Activated naive CD8-positive, alpha-beta T cell treated with anti-CD3 and anti-CD28 coated beads, Interleukin-2, amount 10 ng/mL, durations not matched to agents 7 days and 5 days (primary cell): ENCODE measurements around the gene TINCR. TPM values are rescaled to one million over a fixed set of nuclear protein-coding genes. Genes with fewer than 3 reads are reported as not detected.

Experiments used
- ATAC-seq: fragments of 150-1000 bp; cut with Tn5 transposase; one replicate; pipeline ENCODE4 v1.10.0; 2021; ENCODE audit warnings: low read depth, moderate library complexity
- POLR2A ChIA-PET: fragments of 350-600 bp; sonication (Branson Sonifier 250); formaldehyde crosslinking; loops from one replicate; lab custom pipeline; 2021; ENCODE audit warnings: antibody characterized with exemption; lab: Charles Lee
- DNase-seq: peaks from one replicate; pipeline ENCODE4 v3.0.0; 2021
- H3K27ac Mint-ChIP-seq: one replicate; pipeline ENCODE4 v1.8.0; 2022; ENCODE audit warnings: mild to moderate bottlenecking, mixed read lengths
- H3K27me3 Mint-ChIP-seq: one replicate; pipeline ENCODE4 v1.8.0; 2022; ENCODE audit warnings: mild to moderate bottlenecking, moderate library complexity, mixed read lengths
- H3K36me3 Mint-ChIP-seq: one replicate; pipeline ENCODE4 v1.8.0; 2021; ENCODE audit warnings: mild to moderate bottlenecking, mixed read lengths
- H3K4me1 Mint-ChIP-seq: one replicate; pipeline ENCODE4 v1.8.0; 2021; ENCODE audit warnings: mixed read lengths
- H3K4me3 Mint-ChIP-seq: one replicate; pipeline ENCODE4 v1.8.0; 2022; ENCODE audit warnings: mild to moderate bottlenecking, moderate library complexity, mixed read lengths
- H3K9me3 Mint-ChIP-seq: one replicate; pipeline ENCODE4 v1.8.0; 2021; ENCODE audit warnings: mixed read lengths
- total RNA-seq, 2 experiments: library from RNA; stranded (reverse); gene quantifications; one replicate each; pipeline ENCODE4 v1.2.3, GENCODE V29; 2021

TINCR gene
- total RNA-seq, 2 experiments from 2014 or later = 0.99 to 1.00 TPM

DNA sequence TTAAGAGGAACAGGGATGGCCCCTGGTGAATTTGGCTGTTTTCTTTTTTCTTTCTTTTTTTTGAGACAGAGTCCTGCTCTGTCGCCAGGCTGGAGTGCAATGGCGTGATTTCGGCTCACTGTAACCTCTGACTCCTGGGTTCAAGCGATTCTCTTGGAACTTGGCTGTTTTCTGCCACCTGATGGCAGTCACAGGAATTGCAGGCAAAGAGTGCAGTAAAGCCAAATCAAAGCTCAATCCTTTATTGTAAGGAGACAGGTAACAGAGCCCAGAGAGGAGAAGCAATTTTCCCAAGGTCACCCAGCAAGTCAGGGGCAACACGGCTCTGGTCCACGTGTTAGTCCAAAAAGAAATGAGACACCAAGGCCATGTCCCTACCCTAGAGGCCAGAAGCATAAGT lies 6.2 kb downstream of the TINCR start:
- no peak for DNase-seq
- POLR2A ChIA-PET = no interaction called here
- Mint-ChIP-seq H3K36me3 (no peaks in the 10 kb centered on the region), H3K4me3 (no peak overlapping the region), H3K4me1 (no peaks in the 10 kb centered on the region), H3K27ac (no peak overlapping the region), H3K27me3 (peaks cover 4% of the 10 kb centered on the region), H3K9me3 (peaks cover 5% of the 10 kb centered on the region)
- ATAC-seq = no peak

DNA sequence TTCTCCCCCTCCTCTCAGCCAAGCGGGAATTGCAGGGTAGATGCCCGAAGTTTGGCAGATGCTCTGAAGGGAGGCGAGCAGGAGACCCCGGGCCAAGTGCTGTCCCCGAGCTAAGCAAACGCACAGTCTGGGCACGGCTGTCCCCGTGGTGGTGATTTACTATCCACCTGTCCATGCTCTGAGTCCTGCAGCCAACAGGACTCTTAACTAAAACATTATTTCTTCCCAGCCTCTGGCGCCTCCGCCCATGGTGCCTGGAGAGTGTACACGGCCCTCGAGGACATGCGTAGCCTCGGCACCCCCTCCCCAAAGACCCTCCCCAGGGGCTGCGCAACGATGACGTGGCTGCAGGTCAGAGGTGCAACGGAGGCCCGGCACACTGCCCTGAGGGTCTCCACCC lies 7.6 kb downstream of the TINCR start:
- POLR2A ChIA-PET = no interaction called here

DNA sequence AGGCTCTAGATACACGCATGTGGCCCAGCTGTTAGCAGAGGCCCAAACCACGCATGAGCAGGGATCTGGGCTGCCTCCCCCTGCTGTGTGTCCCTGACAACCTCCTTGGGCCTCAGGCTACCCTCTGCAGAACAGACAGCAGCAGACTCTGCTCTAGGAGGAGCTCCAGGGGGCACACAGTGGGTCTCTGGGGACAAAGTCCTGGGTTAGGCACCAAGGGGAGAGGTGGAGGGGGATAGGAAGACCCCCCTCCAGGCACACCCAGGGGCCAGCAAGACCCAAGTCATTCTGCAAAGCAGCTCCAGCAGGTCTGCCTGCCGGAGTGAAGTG lies 8.0 kb downstream of the TINCR start:
- DNase-seq = no peak
- no peaks in the 10 kb centered on the region for H3K36me3 Mint-ChIP-seq
- H3K27ac Mint-ChIP-seq = no peak overlapping the region
- H3K4me1 Mint-ChIP-seq = no peaks in the 10 kb centered on the region
- no peak overlapping the region for H3K4me3 Mint-ChIP-seq
- ATAC-seq = no peak
- H3K9me3 Mint-ChIP-seq = peaks cover 5% of the 10 kb centered on the region
- peaks cover 4% of the 10 kb centered on the region for H3K27me3 Mint-ChIP-seq
- POLR2A ChIA-PET = no interaction called here

More for the DNA sequence above, 7.6 kb downstream of the TINCR start:
- Mint-ChIP-seq H3K27ac (no peak overlapping the region), H3K4me3 (no peak overlapping the region), H3K9me3 (peaks cover 5% of the 10 kb centered on the region), H3K27me3 (peaks cover 4% of the 10 kb centered on the region), H3K4me1 (no peaks in the 10 kb centered on the region), H3K36me3 (no peaks in the 10 kb centered on the region)
- ATAC-seq (no peak), DNase-seq (no peak)

DNA sequence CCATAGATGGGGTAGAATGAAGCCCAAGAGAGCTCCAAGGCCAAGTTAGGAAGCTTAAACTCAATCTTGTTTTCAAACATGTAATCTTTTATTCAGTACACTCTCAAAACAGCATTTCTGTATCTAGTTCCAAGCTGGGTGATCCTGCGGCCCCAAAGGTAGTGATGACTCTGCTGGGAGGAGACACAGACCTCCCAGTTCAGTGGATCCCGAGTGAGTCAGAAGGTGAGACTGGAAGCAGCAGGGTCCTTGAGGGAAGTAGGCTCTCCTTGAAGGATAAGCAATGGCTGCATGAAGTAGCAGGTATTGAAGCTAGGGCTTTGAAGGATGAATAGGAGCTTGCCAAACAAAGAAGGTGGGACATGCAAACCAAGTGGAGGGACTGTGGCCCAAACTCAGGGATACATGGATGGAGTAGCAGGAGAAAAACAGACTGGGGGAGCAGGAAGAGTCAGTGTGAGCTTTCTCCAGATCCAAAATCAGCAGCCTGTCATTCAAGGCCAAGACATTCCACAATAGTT lies 9.6 kb downstream of the TINCR start:
- peaks cover 5% of the 10 kb centered on the region for H3K9me3 Mint-ChIP-seq
- ATAC-seq = no peak
- DNase-seq = no peak
- no peaks in the 10 kb centered on the region for H3K4me1 Mint-ChIP-seq
- POLR2A ChIA-PET = no interaction called here
- H3K4me3 Mint-ChIP-seq = no peak overlapping the region
- H3K36me3 Mint-ChIP-seq = no peaks in the 10 kb centered on the region
- H3K27me3 Mint-ChIP-seq = peaks cover 4% of the 10 kb centered on the region
- no peak overlapping the region for H3K27ac Mint-ChIP-seq

DNA sequence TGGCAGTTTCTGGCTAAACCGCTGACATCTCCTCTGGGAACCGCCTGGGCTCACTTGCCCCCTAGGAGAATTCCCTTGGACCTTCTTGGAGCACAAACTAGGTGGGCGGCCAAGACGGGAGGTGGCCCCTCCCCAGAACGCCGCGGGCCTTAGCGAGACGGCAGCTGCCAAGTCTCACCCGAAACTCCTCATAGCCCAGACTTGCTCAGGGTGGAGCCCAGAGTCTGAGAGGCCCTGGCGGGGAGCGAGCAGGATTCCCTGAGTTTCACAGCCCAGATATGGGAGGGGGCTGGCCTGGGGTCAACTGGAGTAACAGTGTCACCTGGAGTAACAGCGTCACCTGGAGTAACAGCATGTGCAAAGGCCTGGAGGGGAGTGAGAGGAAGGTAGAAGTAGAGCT lies 10.1 kb downstream of the TINCR start:
- no peaks in the 10 kb centered on the region for H3K4me1 Mint-ChIP-seq
- H3K27ac Mint-ChIP-seq = no peak overlapping the region
- H3K4me3 Mint-ChIP-seq = no peak overlapping the region
- no peak for DNase-seq
- peaks cover 2% of the 10 kb centered on the region for H3K27me3 Mint-ChIP-seq
- POLR2A ChIA-PET = no interaction called here
- no peaks in the 10 kb centered on the region for H3K36me3 Mint-ChIP-seq
- peaks cover 5% of the 10 kb centered on the region for H3K9me3 Mint-ChIP-seq
- no peak for ATAC-seq

DNA sequence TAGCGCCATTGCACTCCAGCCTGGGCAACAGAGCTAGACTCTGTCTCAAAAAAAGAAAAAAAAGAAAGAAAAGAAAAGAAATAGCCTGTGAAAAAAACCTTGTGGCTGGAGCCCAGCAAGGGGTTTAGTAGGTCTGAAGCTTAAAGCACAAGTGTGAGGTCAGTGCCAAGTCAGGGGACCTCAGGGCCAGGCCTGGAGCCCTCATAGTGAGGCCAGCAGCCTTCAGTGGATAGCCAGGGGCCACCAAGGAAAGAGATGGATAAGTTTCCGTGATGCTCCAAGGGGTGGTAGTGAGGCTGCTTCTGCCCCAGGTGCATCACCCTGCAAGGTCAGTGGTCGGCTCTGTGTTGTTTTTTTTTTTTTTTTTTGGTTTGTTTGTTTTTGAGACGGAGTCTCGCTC lies 12.9 kb downstream of the TINCR start:
- no peaks in the 10 kb centered on the region for H3K9me3 Mint-ChIP-seq
- no peak for DNase-seq
- ATAC-seq = no peak
- no peaks in the 10 kb centered on the region for H3K36me3 Mint-ChIP-seq
- H3K27ac Mint-ChIP-seq = no peak overlapping the region
- H3K4me3 Mint-ChIP-seq = no peak overlapping the region
- peaks cover 8% of the 10 kb centered on the region for H3K27me3 Mint-ChIP-seq
- POLR2A ChIA-PET = no interaction called here
- no peaks in the 10 kb centered on the region for H3K4me1 Mint-ChIP-seq

DNA sequence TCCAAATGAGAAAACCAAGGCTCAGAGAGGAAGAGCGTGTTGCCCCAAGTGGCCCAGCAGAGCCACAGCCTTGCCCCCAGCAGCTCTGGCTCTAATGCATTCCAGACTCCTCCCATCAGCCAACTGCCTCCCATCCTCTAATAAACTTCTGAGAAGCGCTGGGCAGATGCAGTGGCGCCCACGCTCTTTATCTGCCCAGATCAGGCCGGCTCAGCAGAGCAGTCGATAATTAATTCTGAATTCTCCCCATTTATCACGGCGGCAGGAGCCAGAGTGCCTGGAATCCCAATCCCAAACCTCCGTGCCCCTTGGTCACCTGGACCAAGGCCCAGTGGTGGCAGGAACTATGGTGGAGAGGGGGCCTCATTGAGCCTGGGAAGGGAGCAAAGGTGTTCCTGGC lies 13.9 kb downstream of the TINCR start:
- POLR2A ChIA-PET = no interaction called here
- H3K27me3 Mint-ChIP-seq = peaks cover 8% of the 10 kb centered on the region
- H3K36me3 Mint-ChIP-seq = no peaks in the 10 kb centered on the region

DNA sequence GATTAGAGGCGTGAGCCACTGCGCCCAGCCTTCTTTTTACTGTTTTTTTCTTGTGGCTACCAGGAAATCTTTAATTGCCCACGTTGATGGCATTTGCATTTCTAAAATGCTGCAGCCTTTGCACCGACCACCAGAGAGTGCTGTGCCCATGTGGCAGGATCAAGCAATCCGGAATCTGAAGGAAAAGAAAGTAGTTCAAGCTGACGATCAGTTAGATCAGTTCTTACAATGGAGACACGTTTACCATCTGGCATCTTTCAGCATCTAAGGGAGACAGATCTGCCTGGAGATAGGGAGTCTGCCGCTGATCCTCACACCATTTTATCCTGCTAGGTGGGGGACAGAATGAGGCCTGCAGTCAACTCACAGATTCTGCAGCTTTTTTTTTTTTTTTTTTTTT lies 19.9 kb downstream of the TINCR start:
- Mint-ChIP-seq H3K4me3 (peak overlapping the region; percentile 53), H3K4me1 (peaks cover 3% of the 10 kb centered on the region), H3K9me3 (no peaks in the 10 kb centered on the region), H3K27ac (no peak overlapping the region), H3K27me3 (peaks cover 8% of the 10 kb centered on the region), H3K36me3 (no peaks in the 10 kb centered on the region)
- DNase-seq (no peak), ATAC-seq (peak; percentile 56)
- POLR2A ChIA-PET = interaction anchor here (0.7 to 1.0 kb wide), 2 partner anchors 32 to 161 kb away, joined by 3 to 5 read pairs; no protein-coding TSS in a partner anchor

More for the DNA sequence above, 13.9 kb downstream of the TINCR start:
- no peak for DNase-seq
- no peak for ATAC-seq
- H3K4me1 Mint-ChIP-seq = no peaks in the 10 kb centered on the region
- no peaks in the 10 kb centered on the region for H3K9me3 Mint-ChIP-seq
- no peak overlapping the region for H3K27ac Mint-ChIP-seq
- no peak overlapping the region for H3K4me3 Mint-ChIP-seq

DNA sequence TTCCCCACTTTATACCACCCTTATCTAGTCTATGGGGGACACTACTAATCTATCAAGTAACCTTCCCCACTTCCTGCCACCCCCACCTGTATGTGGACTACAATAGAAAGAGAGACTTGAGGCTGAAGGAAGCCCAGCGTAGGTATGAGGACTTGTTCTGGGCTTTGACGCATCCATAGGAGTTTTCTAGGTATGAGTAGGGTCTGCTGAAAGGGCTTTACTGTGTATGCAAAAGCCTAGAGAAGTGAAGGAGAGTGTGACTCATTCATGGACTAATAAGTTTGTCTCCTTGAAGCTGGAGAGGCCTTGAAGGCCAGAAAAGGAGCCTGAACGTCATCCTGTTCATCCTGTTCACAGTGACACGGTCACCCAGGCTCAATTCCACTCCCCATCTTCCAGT lies 21.8 kb downstream of the TINCR start:
- no peak for ATAC-seq
- Mint-ChIP-seq H3K4me3 (no peak overlapping the region), H3K4me1 (peaks cover 3% of the 10 kb centered on the region), H3K36me3 (no peaks in the 10 kb centered on the region), H3K9me3 (no peaks in the 10 kb centered on the region), H3K27me3 (no peaks in the 10 kb centered on the region), H3K27ac (no peak overlapping the region)
- DNase-seq = no peak
- POLR2A ChIA-PET = no interaction called here

DNA sequence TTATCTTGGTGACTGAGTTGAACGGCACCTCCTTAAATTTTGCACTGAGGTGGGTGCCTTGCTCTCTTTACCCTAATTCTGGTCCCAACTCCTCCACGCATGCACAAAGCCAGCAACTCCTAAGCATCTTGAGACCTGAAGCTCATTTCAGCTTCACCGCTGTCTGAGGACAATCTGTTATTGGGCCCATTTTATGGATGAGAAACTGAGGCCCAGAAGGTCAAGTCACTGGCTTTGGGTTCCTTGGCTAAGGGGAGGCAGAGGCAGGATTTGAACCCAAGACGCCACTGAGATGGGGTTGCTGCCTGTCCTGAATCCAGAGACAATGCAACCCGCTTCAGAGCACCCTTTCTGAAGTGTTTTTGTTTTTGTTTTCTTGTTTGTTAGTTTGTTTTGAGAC lies 22.7 kb downstream of the TINCR start:
- Mint-ChIP-seq H3K4me1 (peaks cover 3% of the 10 kb centered on the region), H3K36me3 (no peaks in the 10 kb centered on the region), H3K27me3 (no peaks in the 10 kb centered on the region), H3K27ac (no peak overlapping the region), H3K9me3 (no peaks in the 10 kb centered on the region), H3K4me3 (no peak overlapping the region)
- POLR2A ChIA-PET = no interaction called here
- ATAC-seq (no peak), DNase-seq (no peak)

DNA sequence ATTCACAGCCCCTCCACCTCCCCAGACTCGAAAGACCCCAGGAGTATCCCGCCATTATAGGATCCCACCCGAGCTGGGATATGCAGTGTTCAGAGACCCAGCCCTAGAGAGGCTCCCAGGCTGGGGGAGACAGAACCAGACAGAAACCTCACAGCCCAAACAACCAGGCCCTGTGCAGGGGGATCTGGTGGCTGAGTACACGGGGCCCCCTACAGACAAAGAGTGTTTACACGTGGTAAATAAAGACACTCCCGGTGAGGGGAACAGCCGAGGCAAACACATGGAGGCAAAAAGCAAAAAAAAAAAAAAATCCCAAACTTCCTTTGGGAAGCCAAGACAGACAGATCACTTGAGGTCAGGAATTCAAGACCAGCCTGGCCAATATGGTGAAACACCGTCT lies 25.1 kb downstream of the TINCR start:
- Mint-ChIP-seq H3K27ac (no peak overlapping the region), H3K36me3 (no peaks in the 10 kb centered on the region), H3K4me3 (no peak overlapping the region), H3K9me3 (no peaks in the 10 kb centered on the region), H3K4me1 (no peaks in the 10 kb centered on the region), H3K27me3 (no peaks in the 10 kb centered on the region)
- no peak for ATAC-seq
- DNase-seq = no peak
- POLR2A ChIA-PET = no interaction called here

DNA sequence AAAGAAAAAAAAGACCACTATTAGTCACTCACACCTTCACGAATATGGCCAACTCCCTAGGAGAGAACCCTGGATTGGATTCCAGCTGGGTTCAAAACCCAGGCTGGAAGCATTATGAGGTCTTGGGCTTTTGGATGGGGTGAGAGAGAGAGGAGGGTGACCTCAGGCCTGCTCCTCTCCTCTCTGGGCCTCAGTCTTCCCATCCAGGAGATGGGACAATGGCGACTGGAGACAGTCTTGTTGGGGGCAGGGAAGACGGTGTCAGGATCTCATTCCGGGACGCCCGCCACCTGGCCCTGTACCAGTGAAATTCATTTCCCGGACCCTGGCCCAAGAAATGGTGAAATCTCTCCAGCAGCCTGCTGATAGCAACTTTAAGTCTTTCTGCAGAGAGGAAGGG lies 26.3 kb downstream of the TINCR start:
- Mint-ChIP-seq H3K36me3 (no peaks in the 10 kb centered on the region), H3K4me3 (no peak overlapping the region), H3K4me1 (no peaks in the 10 kb centered on the region), H3K27ac (no peak overlapping the region), H3K27me3 (peaks cover 4% of the 10 kb centered on the region), H3K9me3 (no peaks in the 10 kb centered on the region)
- POLR2A ChIA-PET = no interaction called here
- ATAC-seq = no peak
- DNase-seq = no peak

DNA sequence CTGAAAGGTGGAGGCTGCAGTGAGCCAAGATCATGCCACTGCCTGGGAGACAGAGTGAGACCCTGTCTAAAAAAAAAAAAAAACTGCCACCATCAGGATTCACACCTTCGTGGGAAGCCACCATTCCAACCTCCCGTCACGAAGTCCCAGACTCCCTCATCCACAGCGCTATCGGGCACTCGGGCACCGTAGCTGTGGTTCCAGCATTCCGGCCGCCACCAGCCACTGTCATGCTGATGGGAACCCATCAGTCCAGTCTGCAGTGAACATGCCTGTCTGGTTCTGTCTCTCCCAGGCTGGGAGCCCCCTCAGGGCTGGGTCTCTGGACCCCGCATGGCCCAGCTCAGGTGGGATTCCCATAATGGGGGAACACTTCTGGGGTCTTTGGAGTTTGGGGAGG lies 27.5 kb downstream of the TINCR start:
- Mint-ChIP-seq H3K36me3 (no peaks in the 10 kb centered on the region), H3K27me3 (peaks cover 9% of the 10 kb centered on the region), H3K4me3 (no peak overlapping the region), H3K4me1 (no peaks in the 10 kb centered on the region), H3K9me3 (peaks cover 4% of the 10 kb centered on the region), H3K27ac (no peak overlapping the region)
- ATAC-seq (no peak), DNase-seq (no peak)
- POLR2A ChIA-PET = no interaction called here

DNA sequence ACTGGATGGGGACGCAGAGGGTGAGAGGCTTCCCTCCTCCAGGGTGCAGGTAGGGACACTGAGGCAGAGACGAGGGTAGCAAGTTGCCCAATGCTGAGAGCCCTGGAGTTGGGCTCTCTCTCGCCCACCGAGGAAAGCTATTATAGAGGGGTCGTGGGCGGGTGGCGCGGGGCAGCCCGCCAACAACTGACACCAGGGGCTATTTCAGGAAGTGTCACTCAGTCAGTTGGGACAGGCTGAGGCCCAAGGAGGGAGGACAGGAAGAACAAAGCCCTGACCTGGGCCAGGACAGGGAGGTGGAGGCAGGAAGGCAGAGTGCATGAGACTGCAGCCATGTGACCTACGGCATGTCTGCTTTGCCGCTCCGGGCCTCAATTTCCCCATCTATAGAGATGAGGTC lies 29.9 kb downstream of the TINCR start:
- Mint-ChIP-seq H3K4me3 (no peak overlapping the region), H3K4me1 (no peaks in the 10 kb centered on the region), H3K36me3 (peaks cover 3% of the 10 kb centered on the region), H3K27me3 (peaks cover 9% of the 10 kb centered on the region), H3K9me3 (peaks cover 15% of the 10 kb centered on the region), H3K27ac (no peak overlapping the region)
- no peak for ATAC-seq
- no peak for DNase-seq
- POLR2A ChIA-PET = no interaction called here
